HG02884 (cell line): ENCODE data around the gene ENOSF1.

Source experiments
- ATAC-seq: cut with Tn5 transposase; IDR thresholded peaks from one replicate; pipeline ENCODE4 v1.9.1; 2021; ENCODE audit warnings: mild to moderate bottlenecking, moderate library complexity; ENCODE audit not compliant: unreplicated experiment

ENOSF1 gene

DNA sequence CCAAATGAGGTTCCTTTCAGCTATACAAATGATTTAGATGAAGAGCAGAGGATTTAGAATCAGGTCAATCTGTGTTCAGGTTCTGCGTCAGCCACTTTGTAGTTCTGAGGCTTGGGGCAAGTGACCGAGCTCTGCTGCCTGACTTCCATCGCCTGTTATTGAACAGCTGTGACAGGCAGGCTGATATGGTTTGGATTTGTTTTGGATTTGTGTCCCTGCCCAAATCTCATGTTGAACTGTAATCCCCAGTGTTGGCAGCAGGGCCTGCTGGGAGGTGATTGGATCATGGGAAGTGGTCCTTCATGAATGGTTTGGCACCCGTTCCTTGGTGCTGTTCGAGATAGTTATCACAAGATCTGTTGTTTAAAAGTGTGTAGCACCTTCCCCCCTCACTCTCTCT lies 36.4 kb downstream of the ENOSF1 start:
- ATAC-seq, result no peak

DNA sequence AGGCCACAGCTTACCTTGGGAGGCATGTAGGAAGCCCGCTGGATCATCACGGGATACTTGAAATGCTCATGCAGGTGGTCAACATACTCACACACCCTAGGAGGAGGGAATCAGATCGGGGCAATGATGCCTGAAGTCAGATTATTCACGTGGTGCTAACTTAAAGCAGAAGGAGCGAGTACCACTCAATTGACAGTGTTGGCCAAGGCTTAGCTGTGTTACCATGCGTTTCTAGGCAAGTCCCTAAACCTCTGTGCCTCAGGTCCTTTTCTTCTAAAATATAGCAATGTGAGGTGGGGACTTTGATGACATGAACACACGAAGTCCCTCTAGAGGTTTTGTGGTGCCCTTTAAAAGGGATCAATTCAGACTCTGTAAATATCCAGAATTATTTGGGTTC lies 37.1 kb downstream of the ENOSF1 start:
- ATAC-seq, result no peak

DNA sequence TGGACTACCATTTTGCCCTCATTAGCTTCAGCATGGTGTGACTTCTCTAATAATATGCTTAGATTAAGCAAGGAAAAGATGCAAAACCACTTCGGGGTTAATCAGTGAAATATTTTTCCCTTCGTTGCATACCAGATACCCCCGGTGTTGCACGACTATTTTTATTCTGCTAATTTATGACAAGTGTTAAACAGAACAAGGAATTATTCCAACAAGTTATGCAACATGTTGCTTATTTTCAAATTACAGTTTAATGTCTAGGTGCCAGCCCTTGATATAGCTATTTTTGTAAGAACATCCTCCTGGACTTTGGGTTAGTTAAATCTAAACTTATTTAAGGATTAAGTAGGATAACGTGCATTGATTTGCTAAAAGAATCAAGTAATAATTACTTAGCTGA lies 38.7 kb downstream of the ENOSF1 start:
- ATAC-seq, result no peak

DNA sequence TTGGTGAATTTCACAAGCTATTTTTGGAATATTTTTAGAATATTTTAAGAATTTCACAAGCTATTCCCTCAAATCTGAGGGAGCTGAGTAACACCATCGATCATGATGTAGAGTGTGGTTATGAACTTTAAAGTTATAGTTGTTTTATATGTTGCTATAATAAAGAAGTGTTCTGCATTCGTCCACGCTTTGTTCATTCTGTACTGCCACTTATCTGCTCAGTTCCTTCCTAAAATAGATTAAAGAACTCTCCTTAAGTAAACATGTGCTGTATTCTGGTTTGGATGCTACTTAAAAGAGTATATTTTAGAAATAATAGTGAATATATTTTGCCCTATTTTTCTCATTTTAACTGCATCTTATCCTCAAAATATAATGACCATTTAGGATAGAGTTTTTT lies 39.1 kb downstream of the ENOSF1 start:
- no peak for ATAC-seq

DNA sequence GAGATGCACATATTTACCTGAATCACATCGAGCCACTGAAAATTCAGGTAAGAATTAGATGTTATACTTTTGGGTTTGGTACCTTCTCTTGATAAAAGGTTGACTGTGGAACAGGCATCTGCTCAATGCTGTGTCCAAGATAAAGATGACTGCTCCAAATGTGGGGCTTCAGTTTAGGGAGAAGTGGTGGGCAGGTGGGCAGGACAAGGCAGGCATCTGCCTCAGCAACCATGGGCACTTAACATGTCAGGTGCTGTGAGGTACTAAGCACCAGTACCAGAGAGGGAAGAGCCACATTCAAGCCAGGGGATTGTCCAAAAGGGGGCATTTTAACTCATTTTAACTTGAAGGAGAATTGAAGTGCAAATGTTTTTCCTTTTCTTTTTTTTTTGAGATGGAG lies 41.0 kb downstream of the ENOSF1 start:
- ATAC-seq, result no peak

DNA sequence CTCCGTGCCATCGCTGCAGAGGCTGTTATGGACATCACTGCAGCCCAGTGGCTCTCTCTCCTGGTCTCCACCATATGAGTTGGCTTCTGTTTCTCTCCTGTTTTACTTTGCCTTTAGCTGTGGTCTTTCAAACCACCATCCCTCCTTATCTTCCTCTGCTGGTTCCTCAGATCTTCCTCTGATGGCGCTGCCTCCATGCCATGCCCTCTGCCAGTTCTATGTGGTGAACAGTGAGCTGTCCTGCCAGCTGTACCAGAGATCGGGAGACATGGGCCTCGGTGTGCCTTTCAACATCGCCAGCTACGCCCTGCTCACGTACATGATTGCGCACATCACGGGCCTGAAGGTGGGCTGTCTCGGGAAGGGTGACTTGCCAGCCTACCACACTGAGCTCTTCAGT lies 41.9 kb downstream of the ENOSF1 start:
- ATAC-seq, result no peak

DNA sequence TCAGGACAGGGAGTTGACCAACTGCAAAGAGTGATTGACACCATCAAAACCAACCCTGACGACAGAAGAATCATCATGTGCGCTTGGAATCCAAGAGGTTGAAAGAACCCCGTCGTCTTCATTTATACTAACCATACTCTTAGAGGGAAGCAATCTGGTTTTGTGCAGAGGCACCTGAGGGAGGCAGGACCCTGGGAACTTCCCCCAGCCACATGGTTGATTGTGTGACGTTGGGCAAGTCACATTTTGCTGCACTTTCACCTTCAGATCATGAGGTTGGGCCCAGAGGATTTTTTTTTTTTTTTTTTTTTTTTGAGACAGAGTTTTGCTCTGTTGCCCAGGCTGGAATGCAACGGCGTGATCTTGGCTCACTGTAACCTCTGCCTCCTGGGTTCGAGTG lies 43.4 kb downstream of the ENOSF1 start:
- no peak for ATAC-seq

DNA sequence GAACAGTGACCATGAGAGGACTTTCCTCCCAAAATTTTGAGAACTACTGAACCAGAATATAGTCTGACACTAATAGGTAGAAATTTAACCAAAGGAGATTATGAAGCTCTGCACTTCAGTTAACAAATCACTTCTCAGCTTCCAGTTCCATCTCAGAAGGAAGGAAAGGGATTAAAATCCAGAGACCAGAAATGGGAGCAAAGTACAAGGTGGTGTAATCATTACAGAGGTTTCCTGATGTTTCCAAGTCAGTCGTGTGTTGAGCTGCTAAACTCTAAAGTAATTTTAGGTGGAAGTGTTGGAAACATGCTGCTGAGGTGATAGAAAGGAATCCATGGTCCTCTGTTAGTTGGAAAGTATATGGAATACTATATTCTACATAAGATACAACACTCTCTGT lies 44.2 kb downstream of the ENOSF1 start:
- no peak for ATAC-seq

DNA sequence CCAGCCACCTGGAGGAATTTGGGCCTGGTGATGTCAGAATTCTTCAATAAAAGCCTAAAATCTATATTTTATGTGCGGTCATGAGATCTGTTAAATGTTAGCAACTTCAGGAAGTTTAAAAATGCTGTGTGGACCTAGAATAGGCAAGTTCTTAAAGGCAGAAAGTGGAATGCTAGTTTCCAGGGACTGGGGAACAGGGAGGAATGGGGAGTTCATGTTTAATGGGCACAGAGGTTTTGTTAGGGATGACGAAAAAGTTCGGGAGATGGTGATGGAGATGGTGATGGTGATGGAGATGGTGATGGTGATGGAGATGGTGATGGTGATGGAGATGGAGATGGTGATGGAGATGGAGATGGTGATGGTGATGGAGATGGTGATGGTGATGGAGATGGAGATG lies 45.8 kb downstream of the ENOSF1 start:
- no peak for ATAC-seq

DNA sequence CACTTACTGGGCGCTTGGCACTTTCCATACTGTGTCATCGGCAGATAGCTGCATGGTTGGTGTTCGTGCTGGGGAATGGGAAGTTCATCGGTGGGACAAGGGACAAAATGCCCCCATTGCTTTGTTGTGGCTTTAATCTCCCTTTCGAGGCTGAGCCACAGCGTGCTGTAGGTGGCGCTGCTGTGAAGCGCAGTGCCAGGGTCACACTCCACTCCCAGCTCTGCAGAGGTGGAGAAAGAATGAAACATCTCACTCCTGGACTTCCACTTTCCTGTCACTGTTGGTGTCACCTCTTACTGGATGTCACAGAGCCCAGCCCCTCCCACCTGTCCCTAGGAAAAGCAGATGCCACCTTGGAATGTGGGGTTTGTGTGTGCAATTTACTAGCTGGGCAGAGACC lies 46.3 kb downstream of the ENOSF1 start:
- no peak for ATAC-seq

DNA sequence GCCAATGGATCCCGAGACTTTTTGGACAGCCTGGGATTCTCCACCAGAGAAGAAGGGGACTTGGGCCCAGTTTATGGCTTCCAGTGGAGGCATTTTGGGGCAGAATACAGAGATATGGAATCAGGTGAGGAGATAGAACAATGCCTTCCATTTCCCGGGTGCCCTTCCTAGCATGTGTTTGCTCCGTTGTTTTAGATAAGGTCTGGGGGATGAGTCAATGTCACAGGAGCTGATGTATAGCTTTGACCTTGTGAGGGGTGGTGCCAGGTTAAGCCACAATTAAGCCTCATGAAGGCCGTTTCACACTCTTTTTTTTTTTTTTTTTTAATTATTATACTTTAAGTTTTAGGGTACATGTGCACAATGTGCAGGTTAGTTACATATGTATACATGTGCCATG lies 50.2 kb downstream of the ENOSF1 start:
- ATAC-seq, result no peak

DNA sequence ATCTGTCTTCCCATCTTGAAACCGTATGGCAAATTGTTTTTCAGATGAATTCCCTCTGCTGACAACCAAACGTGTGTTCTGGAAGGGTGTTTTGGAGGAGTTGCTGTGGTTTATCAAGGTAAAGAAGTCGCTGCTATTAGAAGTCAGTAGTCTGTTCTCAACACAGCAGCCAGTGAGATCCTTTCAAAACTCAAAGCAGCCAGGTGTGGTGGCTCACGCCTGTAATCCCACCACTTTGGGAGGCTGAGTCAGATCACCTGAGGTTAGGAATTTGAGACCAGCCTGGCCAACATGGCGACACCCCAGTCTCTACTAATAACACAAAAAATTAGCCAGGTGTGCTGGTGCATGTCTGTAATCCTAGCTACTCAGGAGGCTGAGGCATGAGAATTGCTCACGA lies 52.8 kb downstream of the ENOSF1 start:
- no peak for ATAC-seq

DNA sequence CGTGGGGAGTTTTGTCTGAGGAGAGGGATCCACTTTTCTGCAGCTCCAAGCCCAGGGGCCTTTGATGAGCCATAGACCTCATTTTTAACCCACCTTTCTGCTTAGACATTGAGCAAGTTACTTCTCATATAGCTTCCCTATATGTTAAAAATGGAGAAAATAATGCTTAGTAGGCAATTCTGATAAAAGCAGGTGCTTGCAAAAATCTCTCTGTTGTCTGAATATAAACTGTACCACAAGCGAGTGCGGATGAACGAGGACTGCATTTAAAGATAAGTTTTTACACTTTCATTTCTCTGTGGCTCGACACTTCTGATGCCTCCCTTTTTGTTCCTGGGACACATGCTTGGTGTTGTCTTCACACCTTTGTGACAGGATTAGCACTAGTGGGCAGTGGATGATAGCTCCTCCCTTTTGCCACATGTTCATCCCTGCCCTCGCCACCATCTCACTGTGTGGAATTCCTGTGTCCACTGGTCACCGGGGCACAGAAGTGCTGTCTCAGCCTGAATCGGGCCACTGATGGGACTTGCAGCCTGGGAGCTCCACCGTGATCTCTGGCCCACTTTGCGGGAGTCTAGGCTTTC lies 53.4 kb downstream of the ENOSF1 start:
- no peak for ATAC-seq

DNA sequence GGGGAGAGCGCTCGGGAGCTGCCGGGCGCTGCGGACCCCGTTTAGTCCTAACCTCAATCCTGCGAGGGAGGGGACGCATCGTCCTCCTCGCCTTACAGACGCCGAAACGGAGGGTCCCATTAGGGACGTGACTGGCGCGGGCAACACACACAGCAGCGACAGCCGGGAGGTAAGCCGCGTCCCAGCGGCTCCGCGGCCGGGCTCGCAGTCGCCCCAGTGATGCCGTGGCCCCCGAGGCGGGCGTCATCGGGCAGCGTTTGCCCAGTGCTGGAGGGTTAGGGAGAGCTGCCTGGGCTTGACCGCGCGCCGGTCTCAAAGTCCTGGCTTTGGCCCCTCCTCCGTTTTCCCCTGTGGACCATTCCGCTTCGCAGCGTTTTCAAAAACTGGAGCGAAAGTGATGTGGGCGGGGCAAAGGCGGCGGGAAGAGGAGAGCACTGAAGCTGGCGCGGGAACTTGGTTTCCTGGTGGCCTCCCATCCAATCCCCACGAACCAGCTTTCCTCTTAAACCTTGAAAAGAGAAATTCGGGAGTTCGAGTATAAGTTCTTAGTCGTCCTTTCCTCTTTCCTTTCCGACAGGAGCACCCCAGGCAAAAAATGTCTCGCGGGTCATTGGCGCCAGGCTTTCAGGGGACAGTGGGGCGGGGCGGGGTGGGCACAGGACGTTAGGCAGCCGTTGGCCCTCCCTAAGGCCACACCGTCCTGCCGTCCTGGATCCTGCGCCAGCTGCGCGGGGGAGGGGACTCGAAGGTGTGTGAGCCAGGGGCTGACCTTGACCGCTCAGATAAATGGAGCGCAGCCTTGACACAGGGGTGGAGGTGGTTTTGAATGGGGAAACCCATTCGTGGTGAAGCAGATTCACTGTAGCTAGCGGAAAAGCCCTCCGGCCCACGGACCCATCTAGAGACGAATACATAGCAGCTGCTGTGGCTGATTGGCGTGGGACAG lies 54.2 kb downstream of the ENOSF1 start:
- peak; percentile 57 for ATAC-seq

DNA sequence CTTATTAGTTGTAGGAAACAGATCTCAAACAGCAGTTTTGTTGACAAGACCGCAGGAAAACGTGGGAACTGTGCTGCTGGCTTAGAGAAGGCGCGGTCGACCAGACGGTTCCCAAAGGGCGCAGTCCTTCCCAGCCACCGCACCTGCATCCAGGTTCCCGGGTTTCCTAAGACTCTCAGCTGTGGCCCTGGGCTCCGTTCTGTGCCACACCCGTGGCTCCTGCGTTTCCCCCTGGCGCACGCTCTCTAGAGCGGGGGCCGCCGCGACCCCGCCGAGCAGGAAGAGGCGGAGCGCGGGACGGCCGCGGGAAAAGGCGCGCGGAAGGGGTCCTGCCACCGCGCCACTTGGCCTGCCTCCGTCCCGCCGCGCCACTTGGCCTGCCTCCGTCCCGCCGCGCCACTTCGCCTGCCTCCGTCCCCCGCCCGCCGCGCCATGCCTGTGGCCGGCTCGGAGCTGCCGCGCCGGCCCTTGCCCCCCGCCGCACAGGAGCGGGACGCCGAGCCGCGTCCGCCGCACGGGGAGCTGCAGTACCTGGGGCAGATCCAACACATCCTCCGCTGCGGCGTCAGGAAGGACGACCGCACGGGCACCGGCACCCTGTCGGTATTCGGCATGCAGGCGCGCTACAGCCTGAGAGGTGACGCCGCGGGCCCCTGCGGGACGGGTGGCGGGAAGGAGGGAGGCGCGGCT lies 55.0 kb downstream of the ENOSF1 start, which contains the start of gene TYMS:
TSS of gene TYMS (plus strand) at position 343 of the 690 bp plus-strand sequence. CDS start at position 433, 90 bp downstream.
- peak; percentile 35 for ATAC-seq

DNA sequence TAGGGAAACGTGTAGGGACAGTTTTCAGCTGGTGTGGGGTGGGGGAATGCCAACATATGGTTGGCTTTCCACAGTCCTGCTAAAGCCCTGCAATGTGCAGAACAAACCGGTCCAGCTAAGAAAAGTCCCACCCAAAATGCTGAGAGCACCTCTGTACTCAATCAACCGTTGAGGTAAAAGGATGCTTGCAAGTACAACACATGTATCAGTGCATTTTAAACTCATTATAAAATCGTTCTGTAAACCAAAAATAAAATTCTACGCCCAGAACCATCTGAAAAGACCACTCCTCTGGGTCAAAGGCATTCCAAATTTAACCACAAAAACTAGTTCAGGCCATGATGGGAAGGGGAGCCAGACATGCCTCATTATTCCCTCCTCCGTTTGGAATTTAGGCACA lies 57.0 kb downstream of the ENOSF1 start:
- ATAC-seq, result no peak

DNA sequence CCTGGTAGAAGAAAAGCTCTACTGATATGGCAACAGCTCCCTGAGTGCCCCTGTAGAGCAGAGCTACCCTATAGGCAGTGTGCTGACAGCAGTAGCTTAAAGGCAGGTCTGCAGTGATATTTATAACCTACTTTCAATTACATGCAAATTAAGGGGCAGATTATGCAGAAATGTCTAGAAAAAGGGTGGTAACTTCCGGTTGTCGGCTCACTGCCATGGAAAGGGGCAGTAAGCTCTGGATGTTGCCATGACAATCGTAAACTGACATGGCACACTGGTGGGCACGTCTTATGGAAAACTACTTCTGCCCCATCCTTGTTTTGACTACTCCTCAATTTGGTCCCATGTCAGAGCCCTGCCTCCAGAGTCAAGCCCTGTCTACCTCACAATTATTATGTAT lies 57.8 kb downstream of the ENOSF1 start:
- no peak for ATAC-seq

DNA sequence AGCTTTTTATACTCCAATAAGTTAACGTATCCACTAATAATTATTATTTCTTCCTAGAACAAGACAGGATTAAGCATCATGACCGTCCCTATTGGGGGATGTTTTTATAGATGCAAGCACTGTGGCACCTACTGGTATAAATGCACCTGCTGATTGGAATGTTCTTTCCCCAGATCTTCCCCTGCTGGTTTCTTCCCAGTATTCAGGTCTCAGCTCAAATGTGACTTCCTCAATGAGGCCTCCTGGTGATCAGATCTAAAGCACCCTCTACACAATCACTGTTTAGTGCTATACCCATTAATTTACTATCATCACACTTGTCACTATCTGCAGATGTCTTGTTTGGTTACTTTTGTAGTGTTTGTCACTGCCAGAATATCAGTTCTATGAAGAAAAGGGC lies 58.9 kb downstream of the ENOSF1 start:
- ATAC-seq, result no peak

DNA sequence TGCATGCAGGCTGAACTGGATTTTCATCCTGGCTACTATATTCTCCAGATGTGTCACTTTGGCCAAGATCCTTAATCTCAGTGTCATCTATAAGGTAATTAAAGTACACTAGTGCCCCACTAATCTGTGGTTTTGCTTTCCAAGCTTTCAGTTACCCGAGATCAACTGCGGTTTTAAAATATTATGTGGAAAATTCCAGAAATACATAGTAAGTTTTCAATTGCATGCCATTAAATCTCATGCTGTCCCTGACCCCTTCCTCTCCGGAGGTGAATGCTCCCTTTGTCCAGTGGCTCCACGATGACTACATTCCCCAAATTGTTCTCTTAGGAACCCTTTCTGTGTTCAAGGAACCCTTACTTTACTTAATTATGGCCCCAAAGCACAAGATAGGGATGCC lies 60.3 kb downstream of the ENOSF1 start:
- ATAC-seq, result no peak

DNA sequence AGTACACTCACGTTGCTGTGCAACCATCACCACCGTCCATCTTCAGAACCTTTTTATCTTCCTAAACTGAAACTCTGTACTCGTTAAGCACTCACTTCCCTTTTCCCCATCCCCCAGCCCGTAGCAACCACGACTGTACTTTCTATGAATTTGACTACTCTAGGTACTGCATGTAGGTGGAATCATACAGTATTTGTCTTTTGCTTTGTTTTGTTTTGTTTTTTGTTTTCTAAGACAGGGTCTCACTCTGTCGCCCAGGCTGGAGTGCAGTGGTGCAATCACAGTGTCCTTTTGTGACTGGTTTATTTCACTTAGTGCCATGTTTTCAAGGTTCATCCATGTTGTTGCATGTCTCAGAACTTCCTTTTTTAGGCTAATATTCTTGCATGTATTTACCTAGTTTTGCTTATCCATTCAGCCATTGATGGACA lies 62.0 kb downstream of the ENOSF1 start:
- peak; percentile 89 for ATAC-seq

DNA sequence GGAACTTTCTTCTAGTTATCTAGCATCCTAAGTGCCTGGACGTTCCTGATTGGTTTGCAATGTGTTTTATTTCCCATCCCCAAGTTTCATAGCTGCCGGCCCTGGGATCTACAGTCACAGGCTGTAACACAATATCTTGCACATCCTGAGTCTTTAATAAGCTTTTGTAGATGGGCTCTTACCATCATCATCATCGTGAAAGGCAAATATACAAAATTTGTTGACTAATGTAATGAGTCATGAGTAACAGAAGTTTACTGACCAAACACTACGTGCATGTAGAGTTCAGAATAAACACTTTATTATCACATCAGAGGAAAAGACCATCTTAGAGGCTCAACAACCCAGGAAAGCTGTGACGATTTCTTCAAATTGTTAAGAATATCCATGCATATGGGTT lies 63.1 kb downstream of the ENOSF1 start:
- no peak for ATAC-seq

DNA sequence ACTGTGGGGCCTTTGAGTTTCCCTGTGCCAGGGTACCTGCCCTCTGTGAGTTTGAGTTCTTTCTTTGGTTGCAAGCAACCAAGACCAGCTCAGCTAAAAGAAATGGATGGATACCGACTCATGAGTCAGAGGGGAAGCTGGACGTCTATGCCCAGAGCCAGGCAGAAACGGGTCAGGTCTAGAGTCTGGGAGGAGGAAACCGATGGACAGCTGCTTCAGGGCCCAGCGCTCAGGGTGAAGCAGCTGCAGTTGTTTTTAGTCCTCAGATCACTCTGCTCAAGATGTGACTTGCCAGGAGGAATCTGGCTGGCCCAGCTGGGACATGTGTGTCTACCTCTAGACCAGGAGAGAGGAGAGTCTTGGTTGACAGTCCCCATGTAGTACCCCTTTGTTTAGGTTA lies 65.1 kb downstream of the ENOSF1 start:
- no peak for ATAC-seq
